ENCODE measurements around the gene FCAMR.

FCAMR gene, protein sequence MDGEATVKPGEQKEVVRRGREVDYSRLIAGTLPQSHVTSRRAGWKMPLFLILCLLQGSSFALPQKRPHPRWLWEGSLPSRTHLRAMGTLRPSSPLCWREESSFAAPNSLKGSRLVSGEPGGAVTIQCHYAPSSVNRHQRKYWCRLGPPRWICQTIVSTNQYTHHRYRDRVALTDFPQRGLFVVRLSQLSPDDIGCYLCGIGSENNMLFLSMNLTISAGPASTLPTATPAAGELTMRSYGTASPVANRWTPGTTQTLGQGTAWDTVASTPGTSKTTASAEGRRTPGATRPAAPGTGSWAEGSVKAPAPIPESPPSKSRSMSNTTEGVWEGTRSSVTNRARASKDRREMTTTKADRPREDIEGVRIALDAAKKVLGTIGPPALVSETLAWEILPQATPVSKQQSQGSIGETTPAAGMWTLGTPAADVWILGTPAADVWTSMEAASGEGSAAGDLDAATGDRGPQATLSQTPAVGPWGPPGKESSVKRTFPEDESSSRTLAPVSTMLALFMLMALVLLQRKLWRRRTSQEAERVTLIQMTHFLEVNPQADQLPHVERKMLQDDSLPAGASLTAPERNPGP

GRCh38 chr1:206970446-206970845 is at the start of gene FCAMR:
Gene FCAMR (minus strand): TSS chr1:206970460. CDS start chr1:206970125, 335 bp downstream.
- no peak for DNase-seq

DNA sequence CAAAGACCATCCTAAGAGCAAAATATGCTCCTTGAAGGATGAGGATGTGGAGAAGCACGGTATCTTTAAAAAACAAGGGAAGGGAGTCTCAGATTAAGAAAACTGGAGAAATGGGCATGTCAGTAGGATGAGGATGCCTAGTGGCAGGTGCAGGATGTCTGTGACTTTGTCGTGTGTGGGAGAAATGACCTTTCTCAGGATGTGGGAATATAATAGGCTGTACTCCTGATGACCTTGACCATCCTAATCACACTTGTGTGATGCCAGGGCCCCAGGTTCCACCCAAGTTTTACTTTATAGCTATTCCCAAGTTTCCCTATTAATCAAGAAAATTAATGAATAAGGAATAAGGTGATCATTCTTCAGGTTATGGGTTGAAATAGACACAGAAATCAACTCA is 49.4 kb upstream of the FCAMR start:
- DNase-seq: no peak

DNA sequence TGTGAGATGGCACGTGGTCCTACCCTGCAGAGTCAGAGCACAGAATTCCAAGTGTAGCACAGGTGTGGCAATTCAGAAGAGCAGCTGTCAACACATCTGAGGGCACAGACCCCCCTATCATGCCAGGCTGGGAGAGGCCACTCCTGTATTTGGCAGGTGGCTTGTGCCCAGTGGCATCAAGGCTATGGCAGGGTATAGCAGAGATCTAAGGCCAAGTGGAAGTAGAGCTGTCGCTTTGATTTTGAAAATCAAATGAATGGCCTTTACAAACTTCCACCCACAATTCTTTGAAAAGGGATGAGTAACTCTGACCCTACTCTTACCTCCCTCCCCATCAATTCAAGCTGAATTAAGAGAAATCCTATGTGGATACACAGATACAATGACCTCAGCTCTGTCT is 48.9 kb upstream of the FCAMR start:
- no peak for DNase-seq

DNA sequence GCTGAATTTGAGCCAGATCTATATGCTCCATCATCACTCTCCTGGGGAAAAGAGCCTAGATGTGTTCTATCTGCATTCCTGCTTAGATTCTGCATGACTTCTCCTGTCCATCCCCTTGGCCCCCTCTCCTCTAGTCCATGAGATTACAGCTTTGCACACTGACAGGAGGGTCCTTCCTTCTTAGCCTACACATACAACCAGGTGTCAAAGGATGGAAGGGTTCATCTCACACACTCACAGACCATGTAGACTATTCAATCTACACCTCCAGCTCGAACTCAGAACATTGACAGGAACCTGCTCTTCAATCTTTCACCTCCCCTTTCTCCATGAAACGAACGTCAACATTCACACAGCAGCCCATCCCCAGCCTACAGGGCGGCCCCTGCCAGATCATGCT is 48.4 kb upstream of the FCAMR start:
- DNase-seq: no peak

GRCh38 chr1:207017615-207018559 is 47.6 kb upstream of the FCAMR start:
- DNase-seq: no peak

DNA sequence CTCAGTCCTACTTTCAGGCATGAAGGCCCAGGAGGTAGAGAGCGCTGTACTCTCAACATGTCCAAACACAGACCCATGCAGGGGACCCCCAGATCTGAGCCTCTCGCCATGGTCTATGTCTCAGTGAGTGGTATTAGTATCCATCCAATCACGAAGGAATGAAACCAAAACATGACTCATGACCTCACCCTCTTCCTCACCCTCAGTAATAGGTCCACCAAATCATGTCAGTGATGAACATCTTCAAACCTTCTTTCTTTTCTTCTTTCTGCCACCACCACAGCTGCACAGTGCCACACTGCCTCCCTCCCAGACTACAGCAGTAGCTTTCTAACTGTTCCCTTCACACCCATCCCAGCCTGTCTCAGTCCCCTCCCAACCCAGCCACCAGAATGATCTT is 45.5 kb upstream of the FCAMR start:
- DNase-seq: no peak

DNA sequence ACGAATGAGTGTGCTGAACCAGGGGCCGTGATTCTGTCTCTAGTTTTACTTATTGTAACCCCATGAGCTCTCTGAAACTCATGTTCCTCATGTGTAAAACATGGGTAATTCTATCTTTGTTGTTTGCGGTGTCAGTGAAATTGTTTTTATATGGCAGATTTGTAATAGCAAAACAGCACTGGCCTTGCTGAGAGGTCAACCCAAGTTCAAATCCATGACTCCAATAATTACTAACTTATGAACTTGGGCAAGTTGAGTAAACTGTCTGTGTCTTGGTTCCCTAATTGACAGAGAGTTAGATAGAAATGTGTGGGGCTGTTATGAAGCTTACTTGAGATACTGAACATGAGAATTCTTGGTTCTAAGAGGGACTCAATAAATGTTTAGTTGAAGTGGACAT is 44.5 kb upstream of the FCAMR start:
- no peak for DNase-seq

DNA sequence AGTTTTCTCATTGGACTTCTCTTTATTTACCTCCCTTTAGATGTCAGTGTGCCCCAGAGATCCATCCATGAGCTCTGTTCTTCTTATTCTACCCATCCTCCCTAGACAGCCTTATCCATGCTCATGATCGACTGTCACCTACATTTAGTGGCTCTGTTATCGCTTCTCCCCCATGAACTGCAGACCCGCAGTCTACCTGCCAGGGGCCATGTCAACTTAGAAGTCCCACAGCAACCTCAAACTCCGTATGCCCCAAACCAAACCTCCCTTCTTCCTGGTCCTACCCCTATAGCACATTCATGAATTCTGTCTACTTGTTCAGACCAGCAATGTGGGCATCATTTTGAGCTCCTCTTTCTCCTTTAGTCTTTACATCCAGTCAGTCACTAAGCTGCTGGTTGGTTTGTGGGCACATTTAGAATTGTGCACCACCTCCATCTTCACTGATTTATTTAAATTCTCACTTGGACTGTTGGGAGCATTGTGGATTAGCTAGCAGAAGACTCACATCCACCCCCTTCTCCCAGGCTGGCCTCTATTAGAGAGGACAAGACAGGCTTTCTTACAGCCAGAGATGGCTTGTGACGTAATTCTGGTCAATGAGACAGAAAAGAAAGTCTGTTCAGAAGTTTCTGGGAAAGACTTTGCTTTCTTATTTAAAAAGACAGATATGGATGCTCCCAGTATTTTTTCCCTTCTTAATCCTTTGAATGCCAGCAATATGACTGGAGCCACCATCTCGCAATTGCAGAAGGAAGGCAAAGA is 43.2 kb upstream of the FCAMR start:
- DNase-seq: no peak

GRCh38 chr1:207010726-207011125 is 40.5 kb upstream of the FCAMR start:
- DNase-seq: no peak

DNA sequence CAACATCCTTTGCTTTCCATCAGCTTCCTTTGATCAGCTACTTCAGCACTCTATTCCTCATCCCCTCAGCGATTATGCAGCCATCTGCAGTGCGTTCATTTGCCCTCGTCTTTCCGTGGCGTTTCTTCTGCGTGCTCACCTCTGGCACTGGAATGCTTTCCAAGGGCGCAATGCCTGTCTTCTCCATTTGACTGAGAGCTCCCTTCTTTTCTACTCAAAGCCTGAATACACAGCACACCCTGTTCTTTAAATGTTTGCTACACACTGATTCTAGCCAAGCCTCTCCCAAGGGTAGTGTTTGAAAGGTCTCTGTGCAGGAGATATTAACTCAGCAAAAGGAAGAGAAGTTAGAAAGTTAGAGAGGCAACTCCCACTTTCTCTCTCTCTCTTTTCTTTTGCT is 39.7 kb upstream of the FCAMR start:
- no peak for DNase-seq

DNA sequence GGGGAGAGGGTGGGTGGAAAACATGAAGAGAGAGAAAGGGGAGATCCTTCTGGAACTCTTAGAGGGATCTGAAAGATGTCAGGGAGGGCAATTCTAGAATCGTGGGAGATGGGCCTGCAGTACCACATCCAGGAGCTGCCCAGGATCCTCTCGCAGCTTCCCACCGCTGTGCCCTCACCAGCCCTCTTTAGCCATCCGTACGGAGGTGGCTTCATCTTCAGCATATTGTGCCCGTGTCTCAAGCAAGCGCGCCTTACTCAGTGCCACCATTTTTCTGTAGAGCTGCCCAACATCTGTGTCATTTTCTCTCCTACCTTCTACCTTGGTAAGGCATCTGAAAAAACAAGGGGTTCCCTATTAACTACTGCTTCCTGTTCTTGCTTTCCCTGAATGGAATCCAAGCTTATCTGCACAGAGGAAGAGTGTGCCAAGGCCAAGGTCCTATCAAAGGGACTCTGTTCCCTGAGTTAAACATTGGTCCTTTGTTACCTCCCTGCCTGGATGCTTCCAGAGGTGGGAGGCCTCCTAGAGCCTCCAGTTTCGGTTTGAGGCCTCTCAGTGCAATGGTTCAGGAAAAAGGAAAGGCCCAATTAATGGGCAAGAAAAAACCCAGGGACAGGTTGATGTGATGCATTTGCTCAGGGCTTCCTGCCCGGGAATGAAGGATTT is 39.1 kb upstream of the FCAMR start:
- DNase-seq: no peak

GRCh38 chr1:207007352-207008033 is 37.2 kb upstream of the FCAMR start:
- DNase-seq: no peak

DNA sequence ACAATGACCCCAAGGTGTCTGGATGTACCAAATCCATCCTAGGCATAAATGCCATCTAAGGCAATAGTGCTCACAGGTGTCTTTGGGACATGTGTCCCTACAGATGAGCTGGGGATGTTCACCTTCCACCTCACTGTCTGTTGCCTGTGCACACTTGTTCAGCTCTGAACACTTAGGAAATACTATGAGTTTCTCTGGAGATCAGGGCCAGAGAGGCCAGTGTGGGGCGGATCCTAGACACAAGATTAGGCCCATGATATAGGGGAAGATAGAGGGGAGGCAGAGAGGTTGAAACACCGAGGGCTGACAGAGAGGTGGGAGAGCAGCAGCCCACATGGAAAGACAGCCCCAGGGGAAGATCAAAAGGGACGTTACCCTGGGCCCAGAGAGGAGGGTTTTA is 36.7 kb upstream of the FCAMR start:
- DNase-seq: no peak

DNA sequence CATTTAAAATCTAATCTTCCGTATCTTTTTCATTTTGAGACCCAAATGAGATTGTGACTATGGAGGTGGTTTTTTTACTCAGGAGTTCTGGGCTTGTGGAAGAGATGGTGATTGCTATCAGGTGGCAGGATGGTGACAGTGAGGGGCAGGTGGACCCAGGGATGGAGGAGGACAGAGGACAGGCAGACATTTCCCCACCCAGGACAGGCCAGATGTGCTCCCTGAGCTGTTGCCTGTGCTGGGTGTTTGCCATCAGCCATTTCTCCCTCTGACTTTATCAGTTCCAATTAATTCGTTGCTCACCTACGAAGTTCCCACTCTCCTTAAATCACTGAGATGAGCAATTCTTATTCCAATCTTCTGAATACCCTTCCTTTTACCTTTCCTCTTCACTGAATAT is 35.8 kb upstream of the FCAMR start:
- DNase-seq: no peak

DNA sequence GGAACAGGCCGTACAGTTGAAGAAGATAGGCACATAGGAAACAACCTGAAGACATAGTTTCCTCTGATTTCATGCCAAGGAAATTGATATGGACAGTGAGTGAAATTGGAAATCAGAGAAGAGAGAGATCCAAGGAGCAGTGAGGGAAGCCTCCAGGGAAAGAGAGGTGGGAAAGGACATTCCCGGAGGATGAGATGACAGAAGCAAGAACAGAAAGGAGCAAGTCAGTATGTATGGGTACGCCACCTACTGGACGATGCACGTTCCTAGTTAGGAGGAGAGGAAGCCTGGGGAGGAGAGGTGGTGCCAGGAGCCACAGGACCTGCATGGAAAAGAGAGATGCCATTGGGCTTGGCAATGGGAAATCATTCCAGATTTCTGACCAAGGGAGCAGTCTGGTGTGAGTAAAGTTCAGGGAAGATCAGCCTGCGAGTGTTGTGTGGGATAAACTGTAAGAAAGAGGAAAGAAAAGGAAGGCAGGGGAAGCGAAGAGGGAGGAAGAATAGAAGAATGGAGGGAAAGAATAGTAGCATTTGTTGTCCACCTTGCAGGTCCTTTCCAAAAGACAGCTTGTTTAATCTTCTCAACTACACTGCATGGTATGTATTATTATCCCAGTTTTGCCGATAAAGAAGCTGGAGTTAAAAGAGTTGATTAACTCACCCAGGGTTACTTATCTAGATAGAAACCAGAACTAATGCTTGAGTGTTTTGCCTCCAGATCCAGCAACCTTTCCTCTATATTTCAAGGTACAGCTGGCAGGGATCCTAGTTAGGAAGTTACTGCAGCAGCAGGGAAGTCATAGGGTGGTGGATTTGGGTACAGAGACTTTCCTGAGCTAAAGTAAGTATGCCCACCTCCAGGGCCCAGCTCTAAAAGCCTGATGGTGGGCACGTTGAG is 34.9 kb upstream of the FCAMR start:
- peak; percentile 67 for DNase-seq

DNA sequence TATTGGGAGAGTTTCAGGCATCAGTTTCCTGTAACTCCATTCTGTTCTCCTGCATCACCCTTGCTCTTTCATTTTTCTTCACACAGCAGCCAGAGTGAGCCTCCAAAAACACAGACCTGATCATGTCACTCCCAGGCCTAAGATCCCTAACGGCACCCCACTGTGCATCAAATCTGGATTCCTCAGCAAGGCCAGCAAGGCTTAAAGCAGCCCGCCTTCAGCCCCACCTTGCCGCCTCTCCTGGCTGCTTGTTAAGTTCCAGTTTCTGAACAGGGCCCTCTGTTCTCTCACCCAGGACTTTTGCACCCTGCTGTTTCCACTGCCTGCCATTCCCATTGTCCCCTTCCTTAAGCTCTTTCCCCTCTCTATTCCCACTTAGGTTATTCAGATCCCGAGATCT is 33.0 kb upstream of the FCAMR start:
- DNase-seq: no peak

- DNase-seq: no peak
These were observed 32.5 kb upstream of the FCAMR start for GRCh38 chr1:207002724-207003146.

GRCh38 chr1:207001492-207002245 is 31.4 kb upstream of the FCAMR start:
- no peak for DNase-seq

- no peak for DNase-seq
These were observed 30.5 kb upstream of the FCAMR start for GRCh38 chr1:207000651-207001291.
